ENCODE measurements around the gene ANKRD16.

ANKRD16 gene

GRCh38 chr10:5817322-5818047 is 72.2 kb downstream of the ANKRD16 start:
- H3K27ac Mint-ChIP-seq (ENCODE audit: low read depth) = peak overlapping the region; percentile 35
- no peak for ATAC-seq (replicated peaks; ENCODE audit: extremely low read depth, poor library complexity, severe bottlenecking)
- H3K9me3 Mint-ChIP-seq = no peaks in the 10 kb centered on the region
- no peak overlapping the region for H3K4me3 Mint-ChIP-seq
- H3K36me3 Mint-ChIP-seq (ENCODE audit: insufficient read depth) = peaks cover 8% of the 10 kb centered on the region
- H3K4me1 Mint-ChIP-seq = peaks cover 13% of the 10 kb centered on the region
- no peaks in the 10 kb centered on the region for H3K27me3 Mint-ChIP-seq
- no peak for DNase-seq (ENCODE audit: low spot score in 2 of 2)

- DNase-seq (ENCODE audit: low spot score in 2 of 2) = no peak
- Mint-ChIP-seq H3K4me1 (peaks cover 26% of the 10 kb centered on the region), H3K27ac (ENCODE audit: low read depth) (no peak overlapping the region), H3K36me3 (ENCODE audit: insufficient read depth) (peaks cover 10% of the 10 kb centered on the region), H3K4me3 (no peak overlapping the region), H3K9me3 (no peaks in the 10 kb centered on the region), H3K27me3 (no peaks in the 10 kb centered on the region)
- no peak for ATAC-seq (replicated peaks; ENCODE audit: extremely low read depth, poor library complexity, severe bottlenecking)
Observed at GRCh38 chr10:5816170-5816569, 73.5 kb downstream of the ANKRD16 start.

GRCh38 chr10:5814110-5815107 is 75.3 kb downstream of the ANKRD16 start:
- Mint-ChIP-seq H3K4me3 (peak overlapping the region; percentile 91), H3K4me1 (peaks cover 41% of the 10 kb centered on the region), H3K27ac (ENCODE audit: low read depth) (peak overlapping the region; percentile 92), H3K9me3 (no peaks in the 10 kb centered on the region), H3K27me3 (no peaks in the 10 kb centered on the region), H3K36me3 (ENCODE audit: insufficient read depth) (peaks cover 10% of the 10 kb centered on the region)
- DNase-seq (ENCODE audit: low spot score in 2 of 2) (no peak), ATAC-seq (replicated peaks; ENCODE audit: extremely low read depth, poor library complexity, severe bottlenecking) (no peak)

GRCh38 chr10:5813341-5814109 is 76.2 kb downstream of the ANKRD16 start, which contains the start of gene GDI2:
TSS of gene GDI2 (minus strand) at chr10:5813434. CDS start at chr10:5813258, 176 bp downstream.
- peaks cover 15% of the 10 kb centered on the region for H3K36me3 Mint-ChIP-seq (ENCODE audit: insufficient read depth)
- ATAC-seq (replicated peaks; ENCODE audit: extremely low read depth, poor library complexity, severe bottlenecking) (peak; percentile 92), DNase-seq (ENCODE audit: low spot score in 2 of 2) (peak; percentile 96)
- H3K9me3 Mint-ChIP-seq = no peaks in the 10 kb centered on the region
- no peaks in the 10 kb centered on the region for H3K27me3 Mint-ChIP-seq
- H3K27ac Mint-ChIP-seq (ENCODE audit: low read depth) = peak within 1 kb of the TSS; percentile 92
- H3K4me1 Mint-ChIP-seq = peaks cover 50% of the 10 kb centered on the region
- H3K4me3 Mint-ChIP-seq = peak within 1 kb of the TSS; percentile 91

GRCh38 chr10:5813091-5813340 is 76.7 kb downstream of the ANKRD16 start:
- H3K4me1 Mint-ChIP-seq = peaks cover 55% of the 10 kb centered on the region
- peak overlapping the region; percentile 92 for H3K27ac Mint-ChIP-seq (ENCODE audit: low read depth)
- peak; percentile 8 for ATAC-seq (replicated peaks; ENCODE audit: extremely low read depth, poor library complexity, severe bottlenecking)
- peak overlapping the region; percentile 91 for H3K4me3 Mint-ChIP-seq
- no peak for DNase-seq (ENCODE audit: low spot score in 2 of 2)
- peaks cover 15% of the 10 kb centered on the region for H3K36me3 Mint-ChIP-seq (ENCODE audit: insufficient read depth)
- H3K9me3 Mint-ChIP-seq = no peaks in the 10 kb centered on the region
- H3K27me3 Mint-ChIP-seq = no peaks in the 10 kb centered on the region

- H3K27me3 Mint-ChIP-seq = no peaks in the 10 kb centered on the region
- DNase-seq (ENCODE audit: low spot score in 2 of 2) (peak in 1 of 2 donors; percentile 20), ATAC-seq (replicated peaks; ENCODE audit: extremely low read depth, poor library complexity, severe bottlenecking) (peak; percentile 12)
- H3K9me3 Mint-ChIP-seq = no peaks in the 10 kb centered on the region
- peaks cover 58% of the 10 kb centered on the region for H3K4me1 Mint-ChIP-seq
- H3K36me3 Mint-ChIP-seq (ENCODE audit: insufficient read depth) = peaks cover 16% of the 10 kb centered on the region
- peak overlapping the region; percentile 92 for H3K27ac Mint-ChIP-seq (ENCODE audit: low read depth)
- peak overlapping the region; percentile 91 for H3K4me3 Mint-ChIP-seq
Observed at GRCh38 chr10:5812283-5813090, 77.2 kb downstream of the ANKRD16 start.
